GM19455 (cell line): Measurements from ENCODE around the gene POFUT2.
"Not testable (repeated sequence)": the region's sequence is repeated elsewhere in the genome, so short reads cannot be mapped to it uniquely, and the experiment has no call there.

Source experiments
- ATAC-seq: cut with Tn5 transposase; IDR thresholded peaks from one replicate; pipeline ENCODE4 v1.9.1; 2021; ENCODE audit not compliant: unreplicated experiment

Gene POFUT2

GRCh38 chr21:45326169-45326851 lies 38.6 kb upstream of the POFUT2 start:
- no peak for ATAC-seq

- no peak for ATAC-seq
Observed at GRCh38 chr21:45325206-45326168, 37.8 kb upstream of the POFUT2 start.

- ATAC-seq = no peak
Observed at GRCh38 chr21:45324489-45325205, 37.0 kb upstream of the POFUT2 start.

- no peak for ATAC-seq
Observed at GRCh38 chr21:45323487-45324311, 36.0 kb upstream of the POFUT2 start.

GRCh38 chr21:45322960-45323461 lies 35.3 kb upstream of the POFUT2 start:
- no peak for ATAC-seq

- ATAC-seq = no peak
Observed at GRCh38 chr21:45322231-45322959, 34.7 kb upstream of the POFUT2 start.

- no peak for ATAC-seq
Observed at GRCh38 chr21:45320261-45321025, 32.7 kb upstream of the POFUT2 start.

GRCh38 chr21:45319461-45320211 lies 31.9 kb upstream of the POFUT2 start:
- no peak for ATAC-seq

GRCh38 chr21:45318556-45319404 lies 31.1 kb upstream of the POFUT2 start:
- no peak for ATAC-seq

GRCh38 chr21:45318146-45318555 lies 30.5 kb upstream of the POFUT2 start:
- ATAC-seq = no peak

GRCh38 chr21:45317398-45318145 lies 29.9 kb upstream of the POFUT2 start:
- no peak for ATAC-seq

GRCh38 chr21:45316871-45317397 lies 29.2 kb upstream of the POFUT2 start:
- ATAC-seq = no peak

GRCh38 chr21:45315676-45316470 lies 28.2 kb upstream of the POFUT2 start:
- ATAC-seq = not testable (repeated sequence)

- no peak for ATAC-seq
Observed at GRCh38 chr21:45313682-45314081, 26.0 kb upstream of the POFUT2 start.

- no peak for ATAC-seq
Observed at GRCh38 chr21:45313015-45313414, 25.3 kb upstream of the POFUT2 start.

GRCh38 chr21:45312296-45312695 lies 24.6 kb upstream of the POFUT2 start:
- ATAC-seq = no peak
